ENCODE data around the gene ENOSF1.

ENOSF1 gene

GRCh38 chr18:708096-708495, 4.3 kb downstream of the ENOSF1 start:
- Histone ChIP-seq H3K27ac (ENCODE audit: low read depth, low read length) (no peak overlapping the region), H3K36me3 (ENCODE audit: control insufficient read depth, insufficient read depth, low read length) (peaks cover 34% of the 10 kb centered on the region), H3K4me1 (ENCODE audit: control insufficient read depth, insufficient read depth, low read length) (0 out of 2 replicates have a peak, but pooled peaks cover 5% of the 10 kb centered on the region), H3K9me3 (ENCODE audit: control insufficient read depth, insufficient read depth, low read length) (no peaks in the 10 kb centered on the region), H3K27me3 (ENCODE audit: control insufficient read depth, insufficient read depth, low read length) (no peaks in the 10 kb centered on the region), H3K9ac (ENCODE audit: low read depth, low read length) (no peak overlapping the region), H3K4me3 (ENCODE audit: low read depth, low read length) (no peak overlapping the region)

GRCh38 chr18:706405-706804, 6.0 kb downstream of the ENOSF1 start:
- Histone ChIP-seq H3K36me3 (ENCODE audit: control insufficient read depth, insufficient read depth, low read length) (peaks cover 38% of the 10 kb centered on the region), H3K4me3 (ENCODE audit: low read depth, low read length) (no peak overlapping the region), H3K9ac (ENCODE audit: low read depth, low read length) (no peak overlapping the region), H3K9me3 (ENCODE audit: control insufficient read depth, insufficient read depth, low read length) (no peaks in the 10 kb centered on the region), H3K27ac (ENCODE audit: low read depth, low read length) (no peak overlapping the region), H3K27me3 (ENCODE audit: control insufficient read depth, insufficient read depth, low read length) (no peaks in the 10 kb centered on the region), H3K4me1 (ENCODE audit: control insufficient read depth, insufficient read depth, low read length) (0 out of 2 replicates have a peak, but pooled peaks cover 3% of the 10 kb centered on the region)

GRCh38 chr18:703213-703967, 9.0 kb downstream of the ENOSF1 start:
- Histone ChIP-seq H3K4me1 (ENCODE audit: control insufficient read depth, insufficient read depth, low read length) (no peaks in the 10 kb centered on the region), H3K27me3 (ENCODE audit: control insufficient read depth, insufficient read depth, low read length) (no peaks in the 10 kb centered on the region), H3K9me3 (ENCODE audit: control insufficient read depth, insufficient read depth, low read length) (no peaks in the 10 kb centered on the region), H3K27ac (ENCODE audit: low read depth, low read length) (peak overlapping the region; percentile 65), H3K36me3 (ENCODE audit: control insufficient read depth, insufficient read depth, low read length) (peaks cover 43% of the 10 kb centered on the region), H3K4me3 (ENCODE audit: low read depth, low read length) (no peak overlapping the region), H3K9ac (ENCODE audit: low read depth, low read length) (no peak overlapping the region)

- no peaks in the 10 kb centered on the region for H3K27me3 ChIP-seq (ENCODE audit: control insufficient read depth, insufficient read depth, low read length)
- no peak overlapping the region for H3K27ac ChIP-seq (ENCODE audit: low read depth, low read length)
- no peak overlapping the region for H3K4me3 ChIP-seq (ENCODE audit: low read depth, low read length)
- no peaks in the 10 kb centered on the region for H3K9me3 ChIP-seq (ENCODE audit: control insufficient read depth, insufficient read depth, low read length)
- H3K9ac ChIP-seq (ENCODE audit: low read depth, low read length) = no peak overlapping the region
- no peaks in the 10 kb centered on the region for H3K4me1 ChIP-seq (ENCODE audit: control insufficient read depth, insufficient read depth, low read length)
- peaks cover 36% of the 10 kb centered on the region for H3K36me3 ChIP-seq (ENCODE audit: control insufficient read depth, insufficient read depth, low read length)
Observed at GRCh38 chr18:697800-698199, 14.6 kb downstream of the ENOSF1 start.

- H3K27me3 ChIP-seq (ENCODE audit: control insufficient read depth, insufficient read depth, low read length) = no peaks in the 10 kb centered on the region
- no peak overlapping the region for H3K4me3 ChIP-seq (ENCODE audit: low read depth, low read length)
- peaks cover 42% of the 10 kb centered on the region for H3K36me3 ChIP-seq (ENCODE audit: control insufficient read depth, insufficient read depth, low read length)
- no peaks in the 10 kb centered on the region for H3K4me1 ChIP-seq (ENCODE audit: control insufficient read depth, insufficient read depth, low read length)
- no peaks in the 10 kb centered on the region for H3K9me3 ChIP-seq (ENCODE audit: control insufficient read depth, insufficient read depth, low read length)
- no peak overlapping the region for H3K27ac ChIP-seq (ENCODE audit: low read depth, low read length)
- H3K9ac ChIP-seq (ENCODE audit: low read depth, low read length) = no peak overlapping the region
Observed at GRCh38 chr18:697012-697411, 15.4 kb downstream of the ENOSF1 start.

GRCh38 chr18:693466-694187, 18.8 kb downstream of the ENOSF1 start:
- Histone ChIP-seq H3K9ac (ENCODE audit: low read depth, low read length) (no peak overlapping the region), H3K27ac (ENCODE audit: low read depth, low read length) (no peak overlapping the region), H3K4me3 (ENCODE audit: low read depth, low read length) (no peak overlapping the region), H3K27me3 (ENCODE audit: control insufficient read depth, insufficient read depth, low read length) (no peaks in the 10 kb centered on the region), H3K36me3 (ENCODE audit: control insufficient read depth, insufficient read depth, low read length) (peaks cover 52% of the 10 kb centered on the region), H3K4me1 (ENCODE audit: control insufficient read depth, insufficient read depth, low read length) (no peaks in the 10 kb centered on the region), H3K9me3 (ENCODE audit: control insufficient read depth, insufficient read depth, low read length) (no peaks in the 10 kb centered on the region)

GRCh38 chr18:692824-693223, 19.6 kb downstream of the ENOSF1 start:
- Histone ChIP-seq H3K9me3 (ENCODE audit: control insufficient read depth, insufficient read depth, low read length) (no peaks in the 10 kb centered on the region), H3K36me3 (ENCODE audit: control insufficient read depth, insufficient read depth, low read length) (peaks cover 52% of the 10 kb centered on the region), H3K4me3 (ENCODE audit: low read depth, low read length) (no peak overlapping the region), H3K9ac (ENCODE audit: low read depth, low read length) (no peak overlapping the region), H3K27ac (ENCODE audit: low read depth, low read length) (no peak overlapping the region), H3K4me1 (ENCODE audit: control insufficient read depth, insufficient read depth, low read length) (no peaks in the 10 kb centered on the region), H3K27me3 (ENCODE audit: control insufficient read depth, insufficient read depth, low read length) (no peaks in the 10 kb centered on the region)

- Histone ChIP-seq H3K27ac (ENCODE audit: low read depth, low read length) (no peak overlapping the region), H3K36me3 (ENCODE audit: control insufficient read depth, insufficient read depth, low read length) (peaks cover 53% of the 10 kb centered on the region), H3K9ac (ENCODE audit: low read depth, low read length) (no peak overlapping the region), H3K9me3 (ENCODE audit: control insufficient read depth, insufficient read depth, low read length) (no peaks in the 10 kb centered on the region), H3K27me3 (ENCODE audit: control insufficient read depth, insufficient read depth, low read length) (no peaks in the 10 kb centered on the region), H3K4me1 (ENCODE audit: control insufficient read depth, insufficient read depth, low read length) (peaks cover 19% of the 10 kb centered on the region), H3K4me3 (ENCODE audit: low read depth, low read length) (no peak overlapping the region)
Observed at GRCh38 chr18:688323-688722, 24.1 kb downstream of the ENOSF1 start.

- Histone ChIP-seq H3K4me3 (ENCODE audit: low read depth, low read length) (0 out of 2 replicates have a peak overlapping the region, but pooled peaks have one; percentile 5), H3K9me3 (ENCODE audit: control insufficient read depth, insufficient read depth, low read length) (no peaks in the 10 kb centered on the region), H3K4me1 (ENCODE audit: control insufficient read depth, insufficient read depth, low read length) (peaks cover 19% of the 10 kb centered on the region), H3K27me3 (ENCODE audit: control insufficient read depth, insufficient read depth, low read length) (no peaks in the 10 kb centered on the region), H3K27ac (ENCODE audit: low read depth, low read length) (peak overlapping the region; percentile 83), H3K9ac (ENCODE audit: low read depth, low read length) (no peak overlapping the region), H3K36me3 (ENCODE audit: control insufficient read depth, insufficient read depth, low read length) (peaks cover 53% of the 10 kb centered on the region)
Observed at GRCh38 chr18:686339-687111, 25.9 kb downstream of the ENOSF1 start.

- Histone ChIP-seq H3K9ac (ENCODE audit: low read depth, low read length) (no peak overlapping the region), H3K9me3 (ENCODE audit: control insufficient read depth, insufficient read depth, low read length) (no peaks in the 10 kb centered on the region), H3K4me1 (ENCODE audit: control insufficient read depth, insufficient read depth, low read length) (peaks cover 19% of the 10 kb centered on the region), H3K4me3 (ENCODE audit: low read depth, low read length) (no peak overlapping the region), H3K27me3 (ENCODE audit: control insufficient read depth, insufficient read depth, low read length) (no peaks in the 10 kb centered on the region), H3K27ac (ENCODE audit: low read depth, low read length) (no peak overlapping the region), H3K36me3 (ENCODE audit: control insufficient read depth, insufficient read depth, low read length) (peaks cover 52% of the 10 kb centered on the region)
Observed at GRCh38 chr18:685438-685837, 27.0 kb downstream of the ENOSF1 start.

GRCh38 chr18:683531-683930, 28.9 kb downstream of the ENOSF1 start:
- H3K9me3 ChIP-seq (ENCODE audit: control insufficient read depth, insufficient read depth, low read length) = no peaks in the 10 kb centered on the region
- H3K27me3 ChIP-seq (ENCODE audit: control insufficient read depth, insufficient read depth, low read length) = no peaks in the 10 kb centered on the region
- peaks cover 57% of the 10 kb centered on the region for H3K36me3 ChIP-seq (ENCODE audit: control insufficient read depth, insufficient read depth, low read length)
- no peak overlapping the region for H3K9ac ChIP-seq (ENCODE audit: low read depth, low read length)
- H3K27ac ChIP-seq (ENCODE audit: low read depth, low read length) = no peak overlapping the region
- peaks cover 19% of the 10 kb centered on the region for H3K4me1 ChIP-seq (ENCODE audit: control insufficient read depth, insufficient read depth, low read length)
- no peak overlapping the region for H3K4me3 ChIP-seq (ENCODE audit: low read depth, low read length)

Data from HUES48 (cell line).